ENCODE measurements around the gene BMAL1. TPM values are rescaled to one million over a fixed set of nuclear protein-coding genes. Genes with fewer than 3 reads are reported as not detected.

The BMAL1 gene
- total and polyA plus RNA-seq, 2 of the 8 experiments (the other 6 are each of a cell fraction or from before 2014, with no cell fraction given) = 6.8 to 6.9 TPM

- Histone ChIP-seq H3K79me2 (ENCODE audit: control insufficient read depth in 1 of 2, insufficient read depth in 2 of 2, low read length in 2 of 2) (no peaks in the 10 kb centered on the region), H3K9me3 (ENCODE audit: insufficient read depth in 2 of 2, low read depth in 1 of 2, low read length in 1 of 2) (no peaks in the 10 kb centered on the region), H3K27ac (ENCODE audit: low read depth, low read length) (no peak overlapping the region), H3K23me2 (ENCODE audit: low read depth, low read length) (no peaks in the 10 kb centered on the region), H3K14ac (ENCODE audit: insufficient read length) (no peak overlapping the region), H2BK120ac (replicated peaks; ENCODE audit: low read depth, low read length) (no peak overlapping the region), H3K36me3 (ENCODE audit: control insufficient read depth in 2 of 4, insufficient read depth in 4 of 4, low read length in 3 of 4) (no peaks in the 10 kb centered on the region), H3K56ac (replicated peaks; ENCODE audit: insufficient read length, low read depth, low read length) (no peak overlapping the region), H3K9ac (replicated peaks in 1 of 4; ENCODE audit: extremely low read depth in 1 of 4, low read depth in 3 of 4, low read length in 3 of 4) (no peak overlapping the region), H3K4ac (replicated peaks; ENCODE audit: insufficient read length, low read depth, low read length) (no peak overlapping the region), H3K23ac (ENCODE audit: insufficient read length) (no peak overlapping the region), H3K27me3 (replicated peaks in 1 of 4; ENCODE audit: control insufficient read depth in 3 of 4, extremely low read depth in 1 of 4, insufficient read depth in 3 of 4, low read length in 3 of 4) (no peaks in the 10 kb centered on the region), H3K79me1 (ENCODE audit: low read depth, low read length) (no peaks in the 10 kb centered on the region; the same call in 1 of the 2 replicates), H2BK12ac (ENCODE audit: low read depth, low read length) (no peak overlapping the region), H4K20me1 (replicated peaks in 1 of 2; ENCODE audit: control insufficient read depth in 1 of 2, insufficient read depth in 2 of 2, low read length in 2 of 2) (peaks cover 0 to 7% of the 10 kb centered on the region in 2 experiments), H3K4me3 (ENCODE audit: extremely low read depth in 1 of 4, insufficient read depth in 2 of 4, low read depth in 3 of 4, low read length in 4 of 4) (no peak overlapping the region), H4K5ac (ENCODE audit: insufficient read length, low read depth, low read length) (no peak overlapping the region), H2AK5ac (ENCODE audit: low read depth, low read length) (no peak overlapping the region), H3K4me1 (replicated peaks in 1 of 4; ENCODE audit: control insufficient read depth in 3 of 4, insufficient read depth in 4 of 4, low read length in 3 of 4) (no peaks in the 10 kb centered on the region), H2BK5ac (ENCODE audit: low read depth, low read length) (no peak overlapping the region), H2BK15ac (ENCODE audit: low read length) (no peak overlapping the region), H2AFZ (ENCODE audit: low read length) (no peak overlapping the region), H3K4me2 (ENCODE audit: insufficient read depth in 1 of 2, low read depth in 2 of 2, low read length in 2 of 2) (no peak overlapping the region), H2BK20ac (ENCODE audit: low read length) (no peak overlapping the region), H3K18ac (ENCODE audit: extremely low read depth, low read length) (no peak overlapping the region), H4K8ac (ENCODE audit: extremely low read depth, insufficient read depth, low read length) (no peak overlapping the region), H4K91ac (replicated peaks; ENCODE audit: insufficient read length, low read length) (no peak overlapping the region)
- WGBS, 2 experiments (ENCODE audit: extremely low coverage in 1 of 2, insufficient coverage in 1 of 2, insufficient read length in 1 of 2, insufficient replicate concordance in 2 of 2, low coverage in 1 of 2, low lambda C conversion rate in 2 of 2, missing lambda C conversion rate in 1 of 2) = 86% methylated on average over 3 of the region's 3 CpGs; no CpG with 5 or more reads in 1 of the 2 experiments
- DNase-seq (ENCODE audit: low read depth in 1 of 2, low spot score in 2 of 2) (no peak), FAIRE-seq (no peak)
- CTCF ChIA-PET (ENCODE audit: partially characterized antibody) = interaction anchor here (0.7 to 4.0 kb wide), 9 partner anchors 12 to 1092 kb away, joined by 3 to 25 read pairs (median 5); no protein-coding TSS in a partner anchor
- POLR2A ChIA-PET (ENCODE audit: partially characterized antibody) = interaction anchor here (1.1 kb wide), 1 partner anchor 11 kb away, joined by 3 read pairs; no protein-coding TSS in a partner anchor
- TF ChIP-seq USF2 (IDR thresholded peaks at IDR 0.05; ENCODE audit: low read length) (no peak), PHF8 (conservative IDR thresholded peaks at IDR 0.05; ENCODE audit: low read depth, low read length) (no peak), SIX5 (IDR thresholded peaks at IDR 0.05; ENCODE audit: low read depth, low read length) (no peak), RBBP5 (IDR thresholded peaks at IDR 0.05; ENCODE audit: borderline replicate concordance, low read depth, low read length) (no peak)
- TF ChIP-seq, protein P1, sequence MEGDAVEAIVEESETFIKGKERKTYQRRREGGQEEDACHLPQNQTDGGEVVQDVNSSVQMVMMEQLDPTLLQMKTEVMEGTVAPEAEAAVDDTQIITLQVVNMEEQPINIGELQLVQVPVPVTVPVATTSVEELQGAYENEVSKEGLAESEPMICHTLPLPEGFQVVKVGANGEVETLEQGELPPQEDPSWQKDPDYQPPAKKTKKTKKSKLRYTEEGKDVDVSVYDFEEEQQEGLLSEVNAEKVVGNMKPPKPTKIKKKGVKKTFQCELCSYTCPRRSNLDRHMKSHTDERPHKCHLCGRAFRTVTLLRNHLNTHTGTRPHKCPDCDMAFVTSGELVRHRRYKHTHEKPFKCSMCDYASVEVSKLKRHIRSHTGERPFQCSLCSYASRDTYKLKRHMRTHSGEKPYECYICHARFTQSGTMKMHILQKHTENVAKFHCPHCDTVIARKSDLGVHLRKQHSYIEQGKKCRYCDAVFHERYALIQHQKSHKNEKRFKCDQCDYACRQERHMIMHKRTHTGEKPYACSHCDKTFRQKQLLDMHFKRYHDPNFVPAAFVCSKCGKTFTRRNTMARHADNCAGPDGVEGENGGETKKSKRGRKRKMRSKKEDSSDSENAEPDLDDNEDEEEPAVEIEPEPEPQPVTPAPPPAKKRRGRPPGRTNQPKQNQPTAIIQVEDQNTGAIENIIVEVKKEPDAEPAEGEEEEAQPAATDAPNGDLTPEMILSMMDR (IDR thresholded peaks at IDR 0.05; ENCODE audit: control extremely low read depth in 1 of 3, insufficient read depth in 1 of 3, low read depth in 1 of 3, low read length in 3 of 3) = no peak
These were observed 13.8 kb downstream of the BMAL1 start for GRCh38 chr11:13291361-13291760.

All from H1 (cell line).